Measurements from ENCODE around the gene SYVN1.

DNA sequence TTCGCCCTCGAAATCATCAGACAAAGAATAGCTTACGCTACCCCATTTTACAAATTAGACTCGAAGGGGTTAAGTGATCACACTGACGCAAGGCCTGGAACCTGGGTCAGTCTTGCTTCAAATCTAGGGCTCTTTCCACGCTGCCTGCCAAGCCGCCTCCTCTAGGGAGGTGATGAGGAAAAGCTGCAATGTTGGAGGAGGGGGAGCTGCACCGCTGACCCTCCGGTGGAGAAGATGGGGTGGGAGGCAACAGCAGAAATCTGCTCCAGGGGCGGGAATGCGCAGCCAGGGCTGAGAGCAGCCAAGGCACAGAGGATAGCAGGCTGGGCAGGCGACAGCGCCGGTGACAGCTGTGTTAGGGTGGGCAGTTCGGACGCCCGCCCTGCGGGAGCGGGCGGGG is 595 bp downstream of the SYVN1 start:
- TF ChIP-seq, protein P1, sequence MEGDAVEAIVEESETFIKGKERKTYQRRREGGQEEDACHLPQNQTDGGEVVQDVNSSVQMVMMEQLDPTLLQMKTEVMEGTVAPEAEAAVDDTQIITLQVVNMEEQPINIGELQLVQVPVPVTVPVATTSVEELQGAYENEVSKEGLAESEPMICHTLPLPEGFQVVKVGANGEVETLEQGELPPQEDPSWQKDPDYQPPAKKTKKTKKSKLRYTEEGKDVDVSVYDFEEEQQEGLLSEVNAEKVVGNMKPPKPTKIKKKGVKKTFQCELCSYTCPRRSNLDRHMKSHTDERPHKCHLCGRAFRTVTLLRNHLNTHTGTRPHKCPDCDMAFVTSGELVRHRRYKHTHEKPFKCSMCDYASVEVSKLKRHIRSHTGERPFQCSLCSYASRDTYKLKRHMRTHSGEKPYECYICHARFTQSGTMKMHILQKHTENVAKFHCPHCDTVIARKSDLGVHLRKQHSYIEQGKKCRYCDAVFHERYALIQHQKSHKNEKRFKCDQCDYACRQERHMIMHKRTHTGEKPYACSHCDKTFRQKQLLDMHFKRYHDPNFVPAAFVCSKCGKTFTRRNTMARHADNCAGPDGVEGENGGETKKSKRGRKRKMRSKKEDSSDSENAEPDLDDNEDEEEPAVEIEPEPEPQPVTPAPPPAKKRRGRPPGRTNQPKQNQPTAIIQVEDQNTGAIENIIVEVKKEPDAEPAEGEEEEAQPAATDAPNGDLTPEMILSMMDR (IDR thresholded peaks at IDR 0.05; ENCODE audit: borderline replicate concordance, extremely low read depth, low read length, poor library complexity, severe bottlenecking): no peak
- TF ChIP-seq EZH2 (IDR thresholded peaks at IDR 0.05; ENCODE audit: borderline replicate concordance, low read depth, low read length, severe bottlenecking): no peak
